Pancreas (tissue), 10 donors: ENCODE results near the gene INPP5J. TPM values are rescaled to one million over a fixed set of nuclear protein-coding genes. Genes with fewer than 3 reads are reported as not detected.
A peak's percentile ranks its signal among the peaks of the same experiment; 100 is the strongest.

Experiments used
- ATAC-seq, 4 donors: fragments of 200-7000 bp; cut with Tn5 transposase; one replicate each; pipeline versions ENCODE4 v1.8.0 to v1.9.1; 2020; ENCODE audit warnings: mild to moderate bottlenecking in 4 of 4, moderate library complexity in 4 of 4
- DNase-seq, 6 donors: peaks; one replicate each; pipeline ENCODE4 v3.0.0-alpha.2; 2020
- FAIRE-seq: peaks from 2 replicates; lab custom pipeline; 2012; peaks lifted over from hg19 to GRCh38; lab: Jason Lieb, UNC
- H3K27ac ChIP-seq, 4 donors: fragments of 200-600 bp; sonication (generic); 1 replicate in 3 of 4; 2 replicates in 1 of 4; pipeline versions ENCODE4 v1.5.0 to v1.8.0; 2020
- H3K27me3 ChIP-seq, 4 donors: fragments of 200-600 bp; one replicate each; pipeline ENCODE4 v1.8.0; 2021
- H3K36me3 ChIP-seq, 3 donors: fragments of 200-600 bp; sonication (generic) in 1 of 3; one replicate each; pipeline versions ENCODE4 v1.5.0 to v1.8.0; 2020 to 2021
- H3K4me1 ChIP-seq, 3 donors: fragments of 200-600 bp; one replicate each; pipeline ENCODE4 v1.8.0; 2021
- H3K4me3 ChIP-seq, 4 donors: fragments of 200-600 bp; sonication (generic) in 2 of 4; one replicate each; pipeline versions ENCODE4 v1.5.0 to v1.8.0; 2020 to 2021
- H3K9me3 ChIP-seq, 4 donors: fragments of 200-600 bp; one replicate each; pipeline ENCODE4 v1.8.0; 2021
- CTCF ChIP-seq, 4 donors: fragments of 200-600 bp; sonication (generic) in 3 of 4; IDR thresholded peaks; one replicate each; pipeline versions ENCODE4 v1.5.0 to v1.8.0; 2021; ENCODE audit warnings: antibody characterized with exemption in 4 of 4
- WGBS, 2 donors: extraction: QIAGEN DNeasy Blood & Tissue Kit; methylation state at CpG; one replicate each; pipeline ENCODE4 v1.1.7; 2013; 5-methylcytosine and 5-hydroxymethylcytosine counted together
- intact Hi-C, 3 donors: fragments of 100-400 bp; cut with DNase I; formaldehyde crosslinking; loops; one replicate each; pipeline versions ENCODE4 v1.11.1 to v1.14.2; 2022
- polyA plus RNA-seq, 2 donors: library from polyadenylated mRNA; stranded (reverse); fragments of 200-250 nt; gene quantifications; one replicate each; pipeline ENCODE4 v1.2.3, GENCODE V29; 2013
- total RNA-seq, 6 donors: library from RNA; stranded (reverse); fragmentation: NEBNext Ultra II Directional in 4 of 6; extraction: Animal tissue kit (Norgen Biotek cat#: 25700) in 4 of 6; gene quantifications; one replicate each; pipeline versions ENCODE4 v1.2.1 to v1.2.4, GENCODE V29; 2021 to 2023
- donor health status: healthy with polysubstance abuse.
- donor health status: DM: no; HTN: no; CAD: no; lungs with moderate emphysema.
- donor health status: DM: no; HTN: no; CAD: no.
- donor health status: control.
- donor health status: control.
- donor health status: Bipolar disorder and iron deficiency.
- donor health status: DM: yes; HTN: yes; CAD: no.
- donor health status: DM: no; HTN: no; CAD: no.
- donor health status: DM: no; HTN: no; CAD: no.
- donor health status: DM: yes; HTN: yes; CAD: no.

INPP5J gene
- total and polyA plus RNA-seq, 8 donors: 4.5 to 25.0 (median 10.3) TPM

GRCh38 chr22:31139866-31140716 is 17.3 kb downstream of the INPP5J start, which contains the start of gene PLA2G3:
PLA2G3 (minus strand) TSS chr22:31140508; CDS start chr22:31140354, 154 bp downstream.
- no peaks in the 10 kb centered on the region for H3K9me3 ChIP-seq
- no peak for TF ChIP-seq CTCF (IDR thresholded peaks at IDR 0.05)
- WGBS, 2 donors: 49 to 51% methylated on average over 24 of the region's 24 CpGs
- intact Hi-C loops: no loop called here
- H3K27me3 ChIP-seq: no peaks in the 10 kb centered on the region
- no peaks in the 10 kb centered on the region for H3K36me3 ChIP-seq
- no peaks in the 10 kb centered on the region for H3K4me1 ChIP-seq
- H3K27ac ChIP-seq: no peak within 1 kb of the TSS
- ATAC-seq (peak in 3 of 4 donors; percentile 28 to 61 (median 44)), FAIRE-seq (no peak), DNase-seq (peak in 1 of 6 donors; percentile 47)
- H3K4me3 ChIP-seq: no peak within 1 kb of the TSS

GRCh38 chr22:31140746-31141145 is 18.0 kb downstream of the INPP5J start:
- H3K36me3 ChIP-seq: no peaks in the 10 kb centered on the region
- no peaks in the 10 kb centered on the region for H3K9me3 ChIP-seq
- no peaks in the 10 kb centered on the region for H3K27me3 ChIP-seq
- peak in 3 of 4 donors; percentile 53 to 85 (median 61) for ATAC-seq
- TF ChIP-seq CTCF (IDR thresholded peaks at IDR 0.05): no peak
- peak in 1 of 6 donors; percentile 64 for DNase-seq
- intact Hi-C loops: no loop called here
- no peak for FAIRE-seq
- H3K4me1 ChIP-seq: no peaks in the 10 kb centered on the region
- WGBS, 2 donors: 44 to 55% methylated on average over 5 of the region's 5 CpGs
- H3K27ac ChIP-seq: no peak overlapping the region
- H3K4me3 ChIP-seq: no peak overlapping the region

GRCh38 chr22:31141551-31141950 is 18.8 kb downstream of the INPP5J start:
- FAIRE-seq (no peak), ATAC-seq (no peak), DNase-seq (peak in 1 of 6 donors; percentile 41)
- no peak for TF ChIP-seq CTCF (IDR thresholded peaks at IDR 0.05)
- H3K27me3 ChIP-seq: no peaks in the 10 kb centered on the region
- WGBS, 2 donors: 86 to 100% methylated on average over 2 of the region's 2 CpGs
- intact Hi-C loops: no loop called here
- no peaks in the 10 kb centered on the region for H3K4me1 ChIP-seq
- no peak overlapping the region for H3K27ac ChIP-seq
- H3K9me3 ChIP-seq: no peaks in the 10 kb centered on the region
- H3K4me3 ChIP-seq: no peak overlapping the region
- H3K36me3 ChIP-seq: no peaks in the 10 kb centered on the region

- Histone ChIP-seq H3K27ac (no peak overlapping the region), H3K9me3 (no peaks in the 10 kb centered on the region), H3K4me3 (no peak overlapping the region), H3K36me3 (no peaks in the 10 kb centered on the region), H3K4me1 (no peaks in the 10 kb centered on the region), H3K27me3 (no peaks in the 10 kb centered on the region)
- ATAC-seq: no peak
- FAIRE-seq: no peak
- WGBS, 2 donors: 75 to 91% methylated on average over 4 of the region's 4 CpGs
- DNase-seq: no peak
- TF ChIP-seq CTCF (IDR thresholded peaks at IDR 0.05): no peak
- intact Hi-C loops: no loop called here
Measured at GRCh38 chr22:31142285-31142684, 19.5 kb downstream of the INPP5J start.

GRCh38 chr22:31143038-31143437 is 20.3 kb downstream of the INPP5J start:
- Histone ChIP-seq H3K4me3 (no peak overlapping the region), H3K27me3 (no peaks in the 10 kb centered on the region), H3K4me1 (no peaks in the 10 kb centered on the region), H3K36me3 (no peaks in the 10 kb centered on the region), H3K27ac (no peak overlapping the region), H3K9me3 (no peaks in the 10 kb centered on the region)
- FAIRE-seq (no peak), ATAC-seq (no peak), DNase-seq (peak in 1 of 6 donors; percentile 13)
- 66 to 71% methylated on average over 3 of the region's 3 CpGs for WGBS, 2 donors
- TF ChIP-seq CTCF (IDR thresholded peaks at IDR 0.05): no peak
- intact Hi-C loops: no loop called here
